ENCODE measurements around the gene DEFB128. TPM values are rescaled to one million over a fixed set of nuclear protein-coding genes. Genes with fewer than 3 reads are reported as not detected.
"Not testable (repeated sequence)": the region's sequence is repeated elsewhere in the genome, so short reads cannot be mapped to it uniquely, and the experiment has no call there.

The DEFB128 gene
- total RNA-seq, result not detected in 2 replicates

DNA sequence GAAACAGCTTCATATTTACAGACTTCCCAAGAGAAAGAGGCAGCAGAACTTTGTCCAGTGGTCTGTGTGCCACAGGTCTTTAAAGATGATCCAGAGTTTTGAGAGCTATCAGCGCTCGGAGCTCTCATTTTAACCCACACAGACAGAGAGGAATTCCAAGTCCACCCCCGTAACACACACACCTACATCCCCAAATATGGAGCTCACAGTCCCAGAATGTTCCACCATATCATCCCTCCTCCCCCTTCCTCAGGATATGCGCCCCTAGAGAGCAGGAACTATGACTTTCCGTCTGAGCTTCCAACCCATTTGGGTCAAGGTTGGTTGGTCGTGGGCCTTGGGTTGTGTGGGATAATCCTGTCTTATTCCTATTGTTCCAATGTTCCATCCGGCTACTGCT is at the start of gene DEFB128:
Gene DEFB128, minus strand, starts transcription at position 101 of the 400 bp plus-strand sequence. Its CDS starts 88 bp downstream, at position 13.
- DNase-seq (ENCODE audit: low read depth, low spot score), result no peak

DNA sequence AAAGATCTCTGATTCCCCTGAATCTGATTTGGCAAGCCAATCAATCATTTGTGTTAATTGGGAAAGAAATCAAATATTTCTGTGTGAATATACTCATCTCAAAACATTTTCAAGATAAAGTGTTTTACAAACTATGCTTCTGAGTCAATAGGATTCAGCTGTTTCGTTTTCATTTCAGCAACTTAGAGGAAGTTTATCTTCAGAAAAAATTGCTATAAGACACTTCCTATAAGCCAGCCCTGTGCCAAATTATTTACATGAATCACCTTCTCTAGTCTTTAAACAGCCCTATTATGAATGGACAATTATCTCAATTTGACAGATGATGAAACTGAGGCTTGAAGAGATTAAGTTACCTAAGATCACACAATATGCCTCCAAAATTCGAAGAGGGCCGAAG is 48.4 kb upstream of the DEFB128 start:
- DNase-seq (ENCODE audit: low read depth, low spot score), result no peak

DNA sequence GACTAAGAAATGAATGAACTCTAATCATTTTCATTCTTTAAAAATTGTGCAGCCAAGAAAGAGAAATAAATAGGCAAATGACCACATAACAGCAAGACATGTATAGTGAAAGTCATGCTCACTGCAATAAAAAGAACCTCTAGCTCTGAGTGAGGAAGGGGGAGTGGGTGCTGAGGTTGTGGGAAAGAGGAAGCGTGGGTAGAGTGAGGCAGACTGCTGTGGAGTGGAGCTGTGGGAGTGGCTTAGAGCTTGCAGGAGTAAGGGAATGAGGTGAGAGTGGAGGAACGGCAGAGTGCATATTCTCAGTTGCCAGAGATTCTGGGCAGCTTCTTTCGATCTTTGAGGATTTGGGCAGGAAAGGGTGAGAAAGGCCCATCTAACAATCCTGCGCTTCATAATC is 48.0 kb upstream of the DEFB128 start:
- DNase-seq (ENCODE audit: low read depth, low spot score), result no peak

DNA sequence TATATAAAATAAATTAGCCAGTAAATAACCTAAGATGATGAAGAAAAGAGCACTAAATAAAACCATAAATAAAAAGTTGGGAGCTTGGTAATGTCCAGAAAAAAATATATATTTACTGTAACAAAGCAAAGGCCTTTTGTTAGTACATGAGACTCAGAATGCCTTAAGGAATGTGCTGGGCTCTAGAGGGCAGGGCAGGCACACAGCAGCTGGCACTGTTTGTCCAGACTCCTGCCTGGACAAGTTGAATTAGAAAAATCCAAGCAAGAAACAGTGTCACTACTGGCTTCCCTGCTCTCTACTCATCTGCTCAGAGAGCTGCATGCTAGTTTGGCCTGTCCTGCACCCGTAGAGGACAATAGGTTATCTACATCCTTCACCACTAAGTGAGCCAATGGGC is 46.4 kb upstream of the DEFB128 start:
- DNase-seq (ENCODE audit: low read depth, low spot score), result no peak

DNA sequence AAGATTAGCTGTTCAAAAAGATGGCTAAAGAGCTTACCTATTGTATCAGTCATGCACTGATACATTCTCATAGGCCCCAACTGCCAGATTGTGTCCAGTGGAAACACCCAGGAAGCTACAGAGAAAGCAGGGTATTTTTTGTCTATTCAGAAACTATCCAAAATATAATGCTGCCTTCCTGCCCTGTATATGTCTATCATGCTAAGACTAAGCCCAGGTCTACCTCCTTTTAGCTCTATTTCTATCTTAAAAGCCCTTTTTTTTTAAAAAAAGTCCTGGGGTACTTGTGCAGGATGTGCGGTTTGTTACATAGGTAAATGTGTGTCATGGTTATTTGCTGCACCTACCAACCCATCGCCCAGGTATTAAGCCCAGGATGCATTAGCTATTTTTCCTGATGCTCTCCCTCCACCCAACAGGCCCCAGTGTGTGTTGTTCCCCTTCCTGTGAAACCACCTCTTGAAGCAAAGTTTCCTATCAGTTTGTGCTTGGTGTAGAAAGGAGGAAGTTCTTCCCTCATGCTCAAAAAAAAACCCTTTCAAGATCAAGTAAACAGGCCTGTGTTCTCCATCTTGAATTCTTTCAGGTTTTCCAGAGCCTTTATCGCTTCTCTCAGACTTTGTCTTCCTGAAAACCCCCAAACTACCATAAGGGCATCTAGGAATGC is 38.1 kb upstream of the DEFB128 start:
- no peak for DNase-seq (ENCODE audit: low read depth, low spot score)

DNA sequence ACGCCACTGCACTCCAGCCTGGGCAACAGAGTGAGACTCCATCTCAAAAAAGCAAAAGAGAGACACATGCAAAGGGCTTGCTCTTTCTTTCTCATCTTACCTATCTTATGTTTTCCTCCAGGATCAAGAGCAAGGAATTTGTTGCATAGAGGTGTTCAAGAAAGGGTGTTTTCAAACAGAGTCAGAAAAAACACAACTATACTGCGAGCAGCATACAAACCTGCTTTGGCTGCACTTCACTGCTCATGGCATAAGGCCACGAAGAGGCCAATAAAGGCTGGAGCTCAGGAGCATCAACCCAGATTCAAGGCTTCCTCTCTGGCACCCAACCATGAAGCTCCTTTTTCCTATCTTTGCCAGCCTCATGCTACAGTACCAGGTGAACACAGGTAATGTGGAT is 37.4 kb upstream of the DEFB128 start, which contains the start of gene DEFB129:
Gene DEFB129, plus strand, starts transcription at position 301 of the 400 bp plus-strand sequence. Its CDS starts 31 bp downstream, at position 332.
- DNase-seq (ENCODE audit: low read depth, low spot score), result no peak

DNA sequence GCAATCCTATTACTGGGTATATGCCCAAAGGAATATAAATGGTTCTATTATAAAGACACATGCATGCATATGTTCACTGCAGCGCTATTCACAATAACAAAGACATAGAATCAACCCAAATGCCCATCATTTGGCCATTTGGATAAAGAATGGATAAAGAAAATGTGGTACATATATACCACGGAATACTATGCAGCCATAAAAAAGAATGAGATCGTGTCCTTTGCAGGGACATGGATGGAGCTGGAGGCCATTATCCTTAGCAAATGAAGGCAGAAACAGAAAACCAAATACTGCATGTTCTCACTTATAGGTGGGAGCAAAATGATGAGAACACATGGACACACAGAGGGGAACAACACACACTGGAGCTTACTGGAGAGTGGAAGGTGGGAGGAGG is 36.4 kb upstream of the DEFB128 start:
- not testable (repeated sequence) for DNase-seq (ENCODE audit: low read depth, low spot score)

DNA sequence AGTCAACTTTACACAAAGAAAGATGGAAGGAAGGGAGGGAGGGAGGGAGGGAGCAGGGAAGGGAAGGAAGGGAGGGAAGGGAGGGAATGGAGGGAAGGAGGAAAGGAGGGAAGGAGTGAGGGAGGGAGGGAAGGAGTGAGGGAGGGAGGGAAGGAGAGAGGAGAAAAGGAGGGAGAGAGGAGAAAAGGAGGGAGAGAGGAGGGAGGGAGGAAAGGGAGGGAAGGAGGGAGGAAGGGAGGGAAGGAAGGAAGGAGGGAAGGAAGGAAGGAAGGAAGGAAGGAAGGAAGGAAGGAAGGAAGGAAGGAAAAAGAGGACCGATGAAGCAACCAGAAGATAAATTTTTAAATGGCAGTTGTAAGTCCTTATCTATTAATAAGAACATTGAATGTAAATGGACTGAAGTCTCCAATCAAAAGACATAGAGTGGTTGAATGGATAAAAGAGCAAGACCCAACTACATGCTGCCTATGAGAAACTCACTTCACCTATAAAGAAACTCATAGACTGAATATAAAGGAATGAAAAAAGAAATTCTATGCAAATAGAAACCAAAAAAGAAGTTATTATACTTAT is 31.8 kb upstream of the DEFB128 start:
- no peak for DNase-seq (ENCODE audit: low read depth, low spot score)

DNA sequence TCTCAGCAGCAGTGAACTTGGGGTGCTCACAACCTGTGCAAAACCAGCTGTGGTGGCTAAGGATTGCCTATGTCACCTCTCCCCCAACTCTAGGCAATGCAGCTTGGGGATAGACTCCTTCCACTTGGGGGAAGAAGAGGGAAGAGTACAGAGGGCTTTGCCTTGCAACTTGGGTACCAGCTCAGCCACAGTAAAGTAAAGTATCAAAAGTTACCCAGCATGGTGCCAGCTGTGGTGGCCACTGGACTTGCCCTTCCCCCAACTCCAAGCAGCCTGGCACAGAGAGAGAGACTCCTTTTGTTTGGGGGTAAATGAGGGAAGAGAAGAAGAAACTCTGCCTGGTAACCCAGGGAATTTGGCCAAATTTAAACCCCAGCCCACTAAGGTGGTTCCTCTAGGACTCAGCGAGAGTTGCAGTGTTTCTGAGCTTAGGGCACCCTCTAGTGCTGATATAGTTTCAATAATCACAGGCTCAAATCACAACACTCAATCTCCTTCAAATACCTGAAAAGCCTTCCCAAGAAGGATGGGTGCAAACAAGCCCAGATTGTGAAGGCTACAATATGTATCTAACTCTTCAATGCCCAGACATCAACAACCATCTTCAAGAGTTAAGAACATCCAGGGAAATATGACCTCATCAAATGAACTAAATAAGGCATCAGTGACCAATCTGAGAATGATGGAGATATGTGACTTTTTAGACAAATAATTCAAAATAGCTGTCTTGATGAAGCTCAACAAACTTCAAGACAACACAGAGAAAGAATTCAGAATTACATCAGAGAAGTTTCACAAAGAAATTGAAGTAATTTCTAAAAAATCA is 30.0 kb upstream of the DEFB128 start:
- no peak for DNase-seq (ENCODE audit: low read depth, low spot score)

DNA sequence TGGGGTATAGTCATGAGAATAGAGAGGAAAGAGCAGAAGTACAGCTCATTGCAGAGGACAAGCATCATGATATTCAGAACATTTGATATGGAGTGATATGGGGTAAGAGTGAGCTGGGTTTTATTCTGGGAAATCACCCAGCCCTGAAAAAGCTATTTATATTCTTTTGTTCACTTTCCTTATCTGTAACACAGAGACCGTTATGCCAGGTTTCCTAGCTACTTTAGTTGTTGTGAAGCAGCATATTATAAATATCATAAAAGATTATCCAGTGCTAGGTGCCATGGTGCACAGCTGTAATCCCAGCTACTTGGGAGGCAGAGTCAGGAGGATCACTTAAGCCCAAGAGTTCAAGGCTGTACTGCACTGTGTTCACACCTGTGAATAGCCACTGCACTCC is 27.8 kb upstream of the DEFB128 start:
- DNase-seq (ENCODE audit: low read depth, low spot score), result no peak

DNA sequence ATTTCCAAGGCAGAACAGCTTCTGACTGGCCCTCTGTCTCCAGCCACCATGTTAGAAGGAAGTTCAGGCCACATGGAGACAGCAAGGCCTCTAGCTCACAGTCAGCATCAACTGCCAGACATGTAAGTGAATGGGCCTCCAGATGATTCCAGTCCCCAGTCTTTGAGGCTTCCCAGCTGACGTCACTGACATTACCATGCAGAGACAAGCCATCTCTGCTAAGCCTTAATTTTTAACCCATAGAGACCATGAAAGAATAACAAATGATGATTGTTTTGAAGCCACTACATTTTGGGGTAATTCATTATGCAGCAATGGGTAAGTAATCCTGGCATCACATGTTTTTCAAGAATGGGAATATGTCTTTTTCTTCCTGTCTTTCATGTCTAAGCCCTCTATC is 26.3 kb upstream of the DEFB128 start:
- DNase-seq (ENCODE audit: low read depth, low spot score), result no peak

DNA sequence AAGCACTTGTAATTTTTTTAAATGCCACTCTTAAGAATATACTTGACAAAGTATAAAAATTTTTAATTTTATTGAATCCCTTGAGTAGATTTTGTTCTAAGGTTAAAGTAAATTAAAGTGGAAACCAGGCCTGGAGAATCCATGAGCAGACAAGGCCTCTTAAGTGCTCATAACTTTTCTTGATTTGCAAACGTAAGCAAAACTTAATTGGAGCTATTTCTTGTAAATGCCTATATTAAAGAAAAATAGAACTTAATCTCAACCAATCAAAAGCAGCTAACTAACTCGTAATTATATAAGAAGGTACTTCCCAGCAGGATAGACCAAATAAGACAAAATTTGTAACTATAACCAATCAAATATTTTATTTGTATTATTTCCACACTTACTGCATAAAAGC is 24.9 kb upstream of the DEFB128 start:
- DNase-seq (ENCODE audit: low read depth, low spot score), result no peak

DNA sequence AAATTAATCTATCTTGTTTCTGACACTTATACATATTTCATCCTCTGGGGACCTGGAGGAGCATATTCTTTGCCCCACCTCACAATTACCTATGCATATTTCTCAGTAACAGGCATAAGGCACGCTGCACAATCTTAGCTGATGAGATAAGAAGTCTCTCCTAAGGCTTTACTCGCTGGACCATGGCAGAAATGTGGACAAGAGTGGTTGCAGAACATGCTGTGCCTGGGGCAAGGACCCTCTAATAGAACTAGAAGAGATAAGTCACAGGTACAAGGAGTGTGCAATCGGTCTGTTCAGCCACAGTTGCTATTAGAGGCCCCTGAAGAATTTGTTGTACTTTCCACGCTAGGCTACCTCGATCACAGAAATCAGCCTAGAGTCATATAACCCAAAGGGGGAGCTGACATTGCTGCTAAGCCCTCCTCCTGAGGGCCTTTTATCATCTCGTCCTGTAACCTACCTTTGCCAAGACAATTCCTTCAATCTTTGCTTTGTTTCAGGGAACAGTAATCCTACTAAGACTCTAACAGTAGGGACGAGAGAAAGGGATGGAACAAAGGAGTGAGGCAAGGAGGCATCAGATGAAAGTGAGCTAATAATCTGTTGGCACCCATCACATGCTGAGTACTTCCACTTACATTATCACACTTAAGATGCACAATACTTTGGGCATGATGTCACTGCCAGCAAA is 21.4 kb upstream of the DEFB128 start:
- DNase-seq (ENCODE audit: low read depth, low spot score), result no peak

DNA sequence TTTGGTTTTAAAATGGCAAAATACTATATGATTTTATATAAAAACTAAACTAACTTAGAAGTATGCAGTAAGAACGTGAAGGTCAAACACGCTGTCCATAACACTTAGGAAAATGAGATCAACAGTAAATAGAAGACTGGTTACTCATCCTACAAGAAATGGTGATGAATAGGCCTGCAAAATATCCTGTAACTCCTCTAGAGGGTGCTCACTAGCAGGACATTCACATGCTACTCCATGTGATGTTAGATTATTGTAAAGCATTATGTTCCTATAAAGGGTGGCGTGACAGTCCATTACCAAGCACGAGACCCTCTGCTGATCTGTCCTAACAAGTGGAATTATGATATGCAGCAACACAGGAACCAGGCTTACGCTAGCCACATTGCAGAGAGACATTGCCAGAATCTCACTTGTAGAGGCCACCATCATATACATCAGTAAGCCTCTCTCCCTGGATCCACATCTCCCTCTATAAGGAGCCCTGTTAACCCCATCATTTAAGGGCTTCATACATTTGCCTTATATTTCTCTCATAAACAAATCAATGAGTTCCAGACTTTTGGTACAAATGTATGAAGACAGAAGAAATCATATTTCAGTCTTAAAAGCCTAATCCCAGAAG is 19.5 kb upstream of the DEFB128 start:
- peak; percentile 35 for DNase-seq (ENCODE audit: low read depth, low spot score)

DNA sequence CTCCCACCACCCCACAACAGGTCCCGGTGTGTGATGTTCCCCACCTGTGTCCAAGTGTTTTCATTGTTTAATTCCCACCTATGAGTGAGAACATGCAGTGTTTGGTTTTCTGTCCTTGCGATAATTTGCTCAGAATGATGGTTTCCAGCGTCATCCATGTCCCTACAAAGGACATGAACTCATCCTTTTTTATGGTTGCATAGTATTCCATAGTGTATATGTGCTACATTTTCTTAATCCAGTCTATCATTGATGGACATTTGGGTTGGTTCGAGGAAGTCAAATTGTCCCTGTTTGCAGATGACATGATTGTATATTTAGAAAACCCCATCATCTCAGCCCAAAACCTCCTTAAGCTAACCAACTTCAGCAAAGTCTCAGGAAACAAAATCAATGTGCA is 14.1 kb upstream of the DEFB128 start:
- not testable (repeated sequence) for DNase-seq (ENCODE audit: low read depth, low spot score)

DNA sequence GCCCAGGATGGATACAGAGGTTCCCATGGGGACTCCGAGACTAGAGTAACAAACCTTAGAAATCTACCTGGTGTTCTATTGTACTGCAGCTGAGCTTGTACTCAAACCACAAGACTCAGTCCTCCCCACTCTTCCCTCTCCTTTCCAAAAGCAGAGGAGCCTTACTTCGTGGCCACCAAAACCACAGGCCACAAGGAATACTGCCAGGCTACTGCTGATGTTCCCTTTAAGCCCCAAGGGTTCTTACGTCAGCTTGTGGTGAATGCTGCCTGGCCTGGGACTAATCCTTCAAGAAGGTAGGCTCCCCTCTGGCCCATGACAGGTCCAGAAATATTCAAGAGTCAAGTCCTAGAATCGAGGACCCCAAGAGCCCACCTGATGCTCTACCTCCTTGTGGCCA is 10.5 kb upstream of the DEFB128 start:
- DNase-seq (ENCODE audit: low read depth, low spot score), result no peak

DNA sequence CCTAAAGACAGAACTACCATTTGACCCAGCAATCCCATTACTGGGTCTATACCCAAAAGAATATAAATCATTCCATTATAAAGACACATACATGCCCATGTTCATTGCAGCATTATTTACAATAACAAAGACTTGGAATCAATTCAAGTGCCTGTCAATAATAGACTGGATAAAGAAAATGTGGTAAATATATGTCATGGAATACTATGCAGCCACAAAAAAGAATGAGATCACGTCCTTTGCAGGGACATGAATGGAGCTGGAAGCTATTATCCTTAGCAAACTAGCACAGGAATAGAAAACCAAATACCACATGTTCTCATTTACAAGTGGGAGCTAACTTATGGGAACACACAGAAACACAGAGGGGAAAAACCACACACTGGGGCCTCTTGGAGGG is 8.7 kb upstream of the DEFB128 start:
- no peak for DNase-seq (ENCODE audit: low read depth, low spot score)

DNA sequence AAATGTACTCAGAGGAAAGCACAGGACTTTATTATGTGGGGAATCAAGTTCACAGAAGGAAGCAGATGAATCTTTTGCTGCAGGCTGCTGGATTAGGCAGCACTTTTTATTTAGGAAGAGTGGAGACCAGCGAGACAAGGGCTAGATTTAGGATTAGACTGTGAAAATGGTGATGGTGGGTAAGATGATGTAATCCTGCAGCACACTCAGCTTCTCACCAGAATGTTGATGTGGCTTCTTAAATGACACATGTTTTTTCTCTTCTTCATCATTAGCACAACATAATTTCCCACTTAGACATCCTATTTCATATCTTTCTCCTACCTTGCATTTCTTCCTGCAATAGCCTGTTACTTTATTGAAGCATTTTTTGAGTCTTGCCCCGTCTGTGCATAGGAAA is 1.8 kb downstream of the DEFB128 start:
- no peak for DNase-seq (ENCODE audit: low read depth, low spot score)

DNA sequence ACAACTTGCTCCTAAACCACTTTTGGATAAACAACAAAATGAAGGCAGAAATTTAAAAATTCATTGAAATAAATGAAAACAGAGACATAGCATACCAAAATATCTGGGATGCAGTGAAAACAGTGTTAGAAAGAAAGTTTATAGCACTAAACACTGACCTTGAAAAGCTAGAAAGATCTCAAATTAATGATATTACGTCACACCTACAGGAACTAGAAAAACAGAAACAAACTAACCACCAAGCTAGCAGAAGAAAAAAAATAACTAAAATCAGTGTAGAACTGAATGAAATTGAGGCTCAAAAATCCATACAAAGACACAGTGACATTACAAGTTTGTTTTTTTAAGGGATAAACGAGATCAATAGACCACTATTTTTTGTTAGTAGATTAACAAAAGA is 5.2 kb downstream of the DEFB128 start:
- DNase-seq (ENCODE audit: low read depth, low spot score), result no peak

DNA sequence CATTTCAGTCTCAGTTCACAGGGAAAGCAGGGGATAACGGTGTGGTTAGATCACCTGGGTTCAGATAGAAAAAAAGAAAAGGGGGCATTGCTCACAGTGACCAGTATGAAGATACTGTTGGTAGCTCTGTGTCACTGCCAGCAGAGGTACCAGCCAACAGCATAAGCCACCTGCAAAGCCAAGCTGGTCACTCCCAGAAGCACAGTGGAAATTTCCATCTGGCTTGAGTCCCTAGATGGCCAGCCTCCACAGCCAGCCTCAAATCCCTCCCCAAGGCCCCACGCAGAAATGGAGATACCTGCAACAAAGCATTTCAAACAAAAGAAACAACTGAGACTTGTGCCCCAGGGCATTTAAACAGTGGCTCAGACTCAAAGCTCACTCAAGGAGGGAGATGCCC is 20.6 kb downstream of the DEFB128 start:
- DNase-seq (ENCODE audit: low read depth, low spot score), result no peak

DNA sequence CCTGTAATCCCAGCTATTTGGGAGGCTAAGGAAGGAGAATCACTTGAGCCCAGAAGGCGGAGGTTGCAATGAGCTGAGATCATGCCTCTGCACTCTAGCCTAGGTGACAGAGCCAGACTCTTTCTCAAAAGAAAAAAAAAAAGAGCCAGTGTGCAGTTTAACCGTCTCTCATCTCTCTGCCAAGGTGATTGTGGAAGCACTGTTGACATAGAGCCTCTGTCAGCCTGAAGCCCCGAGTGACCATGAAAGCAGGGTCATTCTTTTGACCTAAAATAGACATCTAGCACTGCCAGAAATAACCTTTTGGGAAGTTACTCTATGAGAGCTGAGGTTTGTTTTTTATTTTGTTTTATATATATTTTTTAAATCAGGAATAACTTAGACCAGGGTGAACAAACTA is 24.9 kb downstream of the DEFB128 start:
- no peak for DNase-seq (ENCODE audit: low read depth, low spot score)
